Coronary artery (tissue), 2 donors: ENCODE measurements around the gene PBX1.
"Not testable (repeated sequence)": the region's sequence is repeated elsewhere in the genome, so short reads cannot be mapped to it uniquely, and the experiment has no call there.

Experiments
- DNase-seq: peaks from one replicate; pipeline ENCODE4 v3.0.0-alpha.2; 2017; ENCODE audit warnings: low spot score
- H3K27ac ChIP-seq, 2 donors: fragments of 200-600 bp; sonication (generic); one replicate each; pipeline ENCODE4 v1.5.1; 2016 to 2019
- H3K4me3 ChIP-seq: fragments of 200-600 bp; sonication (generic); 2 replicates; pipeline ENCODE4 v1.5.1; 2016; ENCODE audit warnings: mild to moderate bottlenecking, moderate library complexity
- TF ChIP-seq, protein P1 (sequence below): fragments of 200-600 bp; sonication (generic); IDR thresholded peaks from one replicate; pipeline ENCODE4 v1.5.1; 2019; ENCODE audit warnings: antibody characterized with exemption

The PBX1 gene

DNA sequence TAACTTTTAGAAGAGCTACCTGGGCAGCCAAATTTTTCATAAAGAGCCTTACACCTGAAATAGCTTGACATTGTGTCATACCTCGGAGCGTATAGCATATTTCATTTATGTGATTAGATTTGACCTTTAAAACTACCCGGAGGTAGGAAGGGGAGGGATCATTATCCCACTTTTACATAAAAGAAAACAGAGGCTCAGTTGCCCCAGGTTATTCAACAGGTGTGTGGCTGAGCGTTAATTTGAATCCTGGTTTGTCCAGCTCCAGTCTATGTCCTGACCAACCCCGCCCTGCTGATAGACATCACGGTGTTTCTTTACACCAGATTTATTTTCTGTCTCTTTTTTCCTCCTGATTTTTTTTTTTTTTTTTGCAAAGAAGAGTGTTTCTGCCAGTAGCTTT lies 39.7 kb downstream of the PBX1 start:
- Histone ChIP-seq H3K27ac (no peak overlapping the region), H3K4me3 (no peak overlapping the region)
- no peak for DNase-seq
- TF ChIP-seq, protein P1, sequence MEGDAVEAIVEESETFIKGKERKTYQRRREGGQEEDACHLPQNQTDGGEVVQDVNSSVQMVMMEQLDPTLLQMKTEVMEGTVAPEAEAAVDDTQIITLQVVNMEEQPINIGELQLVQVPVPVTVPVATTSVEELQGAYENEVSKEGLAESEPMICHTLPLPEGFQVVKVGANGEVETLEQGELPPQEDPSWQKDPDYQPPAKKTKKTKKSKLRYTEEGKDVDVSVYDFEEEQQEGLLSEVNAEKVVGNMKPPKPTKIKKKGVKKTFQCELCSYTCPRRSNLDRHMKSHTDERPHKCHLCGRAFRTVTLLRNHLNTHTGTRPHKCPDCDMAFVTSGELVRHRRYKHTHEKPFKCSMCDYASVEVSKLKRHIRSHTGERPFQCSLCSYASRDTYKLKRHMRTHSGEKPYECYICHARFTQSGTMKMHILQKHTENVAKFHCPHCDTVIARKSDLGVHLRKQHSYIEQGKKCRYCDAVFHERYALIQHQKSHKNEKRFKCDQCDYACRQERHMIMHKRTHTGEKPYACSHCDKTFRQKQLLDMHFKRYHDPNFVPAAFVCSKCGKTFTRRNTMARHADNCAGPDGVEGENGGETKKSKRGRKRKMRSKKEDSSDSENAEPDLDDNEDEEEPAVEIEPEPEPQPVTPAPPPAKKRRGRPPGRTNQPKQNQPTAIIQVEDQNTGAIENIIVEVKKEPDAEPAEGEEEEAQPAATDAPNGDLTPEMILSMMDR, result no peak

DNA sequence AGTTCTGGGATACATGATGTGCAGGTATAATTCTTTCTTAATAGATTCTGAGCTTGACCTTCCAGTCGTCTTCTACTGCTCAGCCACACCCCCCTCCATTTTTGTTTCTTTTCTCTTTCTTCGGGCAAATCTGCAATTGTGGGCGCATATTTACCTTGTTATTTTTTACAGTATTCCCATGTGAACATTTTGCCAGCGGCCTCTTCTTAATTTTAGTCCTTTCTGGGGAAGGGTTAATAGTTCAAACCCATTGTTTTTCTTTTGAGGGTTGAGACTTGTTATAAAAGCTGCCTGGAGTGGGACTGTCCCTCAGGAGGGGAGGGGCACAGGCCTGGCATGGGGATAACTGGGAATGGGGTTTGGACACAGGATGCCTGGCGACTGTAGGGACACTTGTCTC lies 40.3 kb downstream of the PBX1 start:
- TF ChIP-seq, protein P1, result no peak
- Histone ChIP-seq H3K27ac (peak overlapping the region; percentile 38 to 52), H3K4me3 (no peak overlapping the region)
- no peak for DNase-seq

DNA sequence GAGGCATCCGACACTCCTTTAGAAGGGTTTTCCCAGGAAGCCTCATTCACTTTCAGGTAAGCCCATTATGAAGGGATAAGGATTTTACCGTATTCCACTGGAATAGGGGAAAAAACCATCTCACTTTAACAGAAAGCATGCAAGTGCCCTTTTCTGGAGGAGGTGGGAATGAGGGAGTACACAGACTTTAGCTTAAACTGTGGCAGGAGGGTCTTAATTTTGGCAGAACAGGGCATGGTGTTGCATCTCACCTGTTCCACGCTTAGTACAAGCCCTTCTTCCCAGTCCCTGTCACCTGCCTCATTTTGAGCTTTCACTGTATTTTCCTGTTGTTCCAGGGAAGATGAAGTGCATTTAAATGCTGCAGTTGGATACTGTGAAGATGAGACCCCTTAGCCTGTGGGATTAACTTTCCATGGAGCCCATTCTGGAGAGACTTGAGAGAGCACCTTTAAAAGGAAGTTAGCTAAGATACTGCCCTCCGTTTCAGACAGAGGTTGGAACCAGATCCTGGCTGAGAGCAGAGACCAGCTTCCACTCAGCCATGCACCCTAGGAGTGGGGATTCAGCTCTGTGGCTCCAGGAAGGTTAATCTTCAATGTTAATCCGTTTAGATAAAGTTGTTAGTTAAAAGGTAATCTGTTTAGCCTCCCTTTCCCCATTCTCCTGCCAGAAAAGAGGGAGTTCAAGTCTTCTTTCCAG lies 42.6 kb downstream of the PBX1 start:
- DNase-seq, result no peak
- peak overlapping the region; percentile 36 for H3K4me3 ChIP-seq
- H3K27ac ChIP-seq, result peak overlapping the region; percentile 38 to 65
- TF ChIP-seq, protein P1, result no peak

DNA sequence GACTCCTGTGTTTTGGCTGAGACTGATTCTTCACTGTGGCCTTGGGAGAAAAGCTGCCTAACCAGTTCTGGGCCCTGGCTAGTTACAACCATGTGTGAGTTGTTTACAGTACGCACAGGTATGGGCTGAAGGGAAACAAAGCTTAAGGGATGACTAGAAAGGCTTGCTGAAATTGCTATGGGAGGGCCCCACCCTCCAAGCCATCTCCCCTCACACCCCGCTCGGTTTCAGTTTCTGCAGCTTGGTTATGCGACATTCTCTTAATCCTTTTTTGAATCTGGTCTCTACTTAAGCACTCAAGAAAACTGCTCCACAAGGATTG lies 43.1 kb downstream of the PBX1 start:
- TF ChIP-seq, protein P1, result no peak
- peak overlapping the region; percentile 36 for H3K4me3 ChIP-seq
- DNase-seq, result no peak
- H3K27ac ChIP-seq, result peak overlapping the region; percentile 38 to 65

DNA sequence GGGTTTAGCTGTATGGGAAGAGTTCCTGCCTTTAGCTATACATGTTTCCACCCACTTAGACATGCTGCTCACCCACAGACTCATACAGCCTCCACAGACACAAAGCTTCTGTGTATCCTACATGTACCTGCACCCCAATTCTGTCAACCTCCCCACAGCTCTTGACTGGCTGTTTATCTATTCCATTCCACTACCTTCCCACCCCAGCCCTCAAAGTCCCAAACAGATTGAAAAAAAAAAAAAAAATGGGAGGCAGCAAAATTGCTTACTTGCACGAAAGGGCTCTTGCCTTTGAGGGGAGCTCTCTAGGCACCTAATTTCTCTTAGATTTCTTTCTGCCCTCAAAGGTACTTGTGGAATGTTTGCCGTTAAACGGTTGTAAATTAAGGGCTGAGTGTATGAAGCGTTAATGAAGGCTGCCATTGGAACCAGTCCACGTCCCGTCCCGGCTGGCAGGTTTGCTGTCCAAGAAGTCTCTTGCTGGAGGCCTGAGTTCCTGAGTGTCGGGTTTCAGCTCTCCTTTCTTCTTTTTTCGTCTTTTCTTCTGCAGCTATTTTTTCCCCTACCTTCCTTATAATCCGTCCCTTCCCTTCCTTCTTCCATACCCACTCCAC lies 43.6 kb downstream of the PBX1 start:
- Histone ChIP-seq H3K4me3 (peak overlapping the region; percentile 36), H3K27ac (peak overlapping the region; percentile 38 to 65)
- DNase-seq, result no peak
- TF ChIP-seq, protein P1, result no peak

DNA sequence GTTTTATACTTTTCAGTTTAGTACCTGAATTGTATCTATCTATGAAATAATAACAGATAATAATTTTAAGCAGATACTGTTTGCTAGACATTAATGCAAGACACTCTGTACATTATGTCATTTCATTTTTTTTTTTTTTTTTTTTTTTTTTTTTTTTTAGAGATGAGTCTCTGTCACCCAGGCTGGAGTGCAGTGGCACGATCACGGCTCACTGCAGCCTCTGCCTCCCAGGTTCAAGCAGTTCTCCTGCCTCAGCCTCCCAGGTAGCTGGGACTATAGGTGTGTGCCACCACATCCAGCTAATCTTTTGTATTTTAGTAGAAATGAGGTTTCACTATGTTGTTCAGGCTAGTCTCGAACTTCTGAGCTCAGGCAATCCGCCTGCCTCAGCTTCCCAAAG lies 44.8 kb downstream of the PBX1 start:
- not testable (repeated sequence) for H3K4me3 ChIP-seq, H3K27ac ChIP-seq, DNase-seq

DNA sequence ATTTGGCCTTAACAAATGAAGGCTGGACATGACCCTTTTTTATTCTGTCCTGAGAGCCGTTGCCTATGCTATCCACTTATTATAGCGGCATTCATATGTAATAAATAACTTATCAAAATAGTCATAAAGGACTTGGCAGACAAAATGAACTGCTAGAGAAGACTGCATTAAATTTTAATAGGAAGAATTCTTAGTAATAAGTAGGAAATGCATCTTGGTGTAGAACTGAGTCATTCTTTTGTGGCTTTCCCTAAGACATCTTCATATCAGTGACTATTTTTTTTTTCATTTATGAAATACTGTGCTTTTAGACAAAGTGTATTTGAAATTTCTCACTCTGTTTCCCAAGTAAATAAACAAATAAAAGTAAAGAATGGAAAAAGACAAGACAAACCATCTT lies 45.6 kb downstream of the PBX1 start:
- H3K27ac ChIP-seq, result no peak overlapping the region

More for the DNA sequence above, 45.6 kb downstream of the PBX1 start:
- no peak overlapping the region for H3K4me3 ChIP-seq
- TF ChIP-seq, protein P1, result no peak
- DNase-seq, result no peak
